GM21786 (cell line): ENCODE results near the gene RCN1.

ENCODE experiments used
- ATAC-seq: cut with Tn5 transposase; IDR thresholded peaks from one replicate; pipeline ENCODE4 v1.9.1; 2021; ENCODE audit not compliant: unreplicated experiment

The RCN1 gene

GRCh38 chr11:32151027-32151426 lies 60.2 kb downstream of the RCN1 start:
- no peak for ATAC-seq

- no peak for ATAC-seq
Measured at GRCh38 chr11:32152216-32152615, 61.3 kb downstream of the RCN1 start.

DNA sequence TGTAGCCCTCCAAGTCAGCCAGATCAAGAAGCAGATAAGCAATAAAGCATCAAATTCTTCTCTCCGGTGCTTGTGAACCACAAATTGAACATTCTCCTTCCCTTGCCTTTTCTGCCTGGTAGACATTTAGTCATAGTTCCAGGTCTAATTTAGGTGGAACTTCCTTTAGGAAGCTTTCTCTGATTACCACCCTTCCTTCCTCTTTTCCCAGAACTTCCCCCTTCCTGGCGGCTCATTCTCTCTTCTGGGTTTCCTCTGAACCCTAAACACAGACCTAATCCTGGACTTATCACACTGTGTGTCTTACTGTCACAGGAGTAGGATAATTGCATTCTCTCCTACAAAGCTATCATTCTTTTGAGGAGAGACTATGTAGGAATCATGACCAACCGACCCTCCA lies 61.9 kb downstream of the RCN1 start:
- ATAC-seq, result no peak

- peak; percentile 64 for ATAC-seq
Measured at GRCh38 chr11:32153747-32154146, 62.9 kb downstream of the RCN1 start.

GRCh38 chr11:32154275-32154674 lies 63.4 kb downstream of the RCN1 start:
- peak; percentile 39 for ATAC-seq
